Measurements from ENCODE around the gene PGM2. TPM values are rescaled to one million over a fixed set of nuclear protein-coding genes. Genes with fewer than 3 reads are reported as not detected.
"Not testable (repeated sequence)": the region's sequence is repeated elsewhere in the genome, so short reads cannot be mapped to it uniquely, and the experiment has no call there.

PGM2 gene
- total RNA-seq, 3 donors from 2014 or later (not counting 1 experiment from before 2014, with no cell fraction given): 18.7 to 31.9 (median 27.1) TPM

DNA sequence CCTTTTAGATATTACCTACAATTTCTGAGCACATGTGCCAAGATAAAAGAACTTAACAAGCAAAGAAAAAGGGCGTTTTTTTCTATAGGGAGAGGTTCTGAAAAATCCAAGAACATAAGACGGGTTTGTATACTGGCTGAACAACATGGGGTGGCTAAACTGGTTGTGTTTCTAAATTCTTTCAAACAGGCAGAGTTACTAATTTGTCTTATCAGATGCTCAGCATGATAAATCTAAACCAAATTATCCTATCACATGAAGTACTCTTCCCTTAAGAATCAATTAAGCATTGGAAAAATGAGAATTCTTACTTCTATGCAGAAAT is 45.4 kb upstream of the PGM2 start:
- TF ChIP-seq, protein P1, sequence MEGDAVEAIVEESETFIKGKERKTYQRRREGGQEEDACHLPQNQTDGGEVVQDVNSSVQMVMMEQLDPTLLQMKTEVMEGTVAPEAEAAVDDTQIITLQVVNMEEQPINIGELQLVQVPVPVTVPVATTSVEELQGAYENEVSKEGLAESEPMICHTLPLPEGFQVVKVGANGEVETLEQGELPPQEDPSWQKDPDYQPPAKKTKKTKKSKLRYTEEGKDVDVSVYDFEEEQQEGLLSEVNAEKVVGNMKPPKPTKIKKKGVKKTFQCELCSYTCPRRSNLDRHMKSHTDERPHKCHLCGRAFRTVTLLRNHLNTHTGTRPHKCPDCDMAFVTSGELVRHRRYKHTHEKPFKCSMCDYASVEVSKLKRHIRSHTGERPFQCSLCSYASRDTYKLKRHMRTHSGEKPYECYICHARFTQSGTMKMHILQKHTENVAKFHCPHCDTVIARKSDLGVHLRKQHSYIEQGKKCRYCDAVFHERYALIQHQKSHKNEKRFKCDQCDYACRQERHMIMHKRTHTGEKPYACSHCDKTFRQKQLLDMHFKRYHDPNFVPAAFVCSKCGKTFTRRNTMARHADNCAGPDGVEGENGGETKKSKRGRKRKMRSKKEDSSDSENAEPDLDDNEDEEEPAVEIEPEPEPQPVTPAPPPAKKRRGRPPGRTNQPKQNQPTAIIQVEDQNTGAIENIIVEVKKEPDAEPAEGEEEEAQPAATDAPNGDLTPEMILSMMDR (IDR thresholded peaks at IDR 0.05): no peak
- intact Hi-C loops (cut with micrococcal nuclease): loop anchor here (1.0 kb wide), 1 partner anchor 178 kb away; no protein-coding TSS in a partner anchor
- H3K9me3 Mint-ChIP-seq: no peaks in the 10 kb centered on the region

DNA sequence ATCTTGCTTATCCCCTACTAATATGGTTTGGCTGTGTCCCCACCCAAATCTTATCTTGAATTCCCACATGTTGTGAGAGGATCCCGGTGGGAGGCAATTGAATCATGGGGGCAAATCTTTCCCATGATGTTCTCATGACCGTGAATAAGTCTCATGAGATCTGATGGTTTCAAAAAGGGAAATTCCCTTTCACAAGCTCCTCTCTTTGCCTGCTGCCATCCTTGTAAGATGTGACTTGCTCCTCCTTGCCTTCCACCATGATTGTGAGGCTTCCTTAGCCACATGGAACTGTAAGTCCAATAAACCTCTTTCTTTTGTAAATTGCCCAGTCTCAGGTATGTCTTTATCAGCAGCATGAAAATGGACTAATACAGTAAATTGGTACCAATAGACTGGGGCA is 40.2 kb upstream of the PGM2 start:
- H3K27me3 ChIP-seq (ENCODE audit: control insufficient read depth, insufficient read depth, low read length); H3K27ac Mint-ChIP-seq; H3K9me3 Mint-ChIP-seq; ATAC-seq; H3K4me1 ChIP-seq (ENCODE audit: control insufficient read depth, insufficient read depth, low read length); H3K4me3 ChIP-seq (ENCODE audit: low read length); H3K27ac ChIP-seq (ENCODE audit: low read length); H3K4me3 Mint-ChIP-seq; DNase-seq; H3K9me3 ChIP-seq (ENCODE audit: control insufficient read depth, insufficient read depth, low read length); H3K36me3 ChIP-seq (ENCODE audit: control insufficient read depth, insufficient read depth, low read length); H3K4me1 Mint-ChIP-seq; H3K36me3 Mint-ChIP-seq; intact Hi-C loops (cut with micrococcal nuclease): not testable (repeated sequence)
- 100% methylated on average over 2 of the region's 2 CpGs for WGBS (ENCODE audit: insufficient coverage)
- H3K27me3 Mint-ChIP-seq (ENCODE audit: low read depth in 2 of 2): peaks cover 10 to 15% of the 10 kb centered on the region in 2 donors

More for the DNA sequence above, 45.4 kb upstream of the PGM2 start:
- peak overlapping the region; percentile 70 to 75 for H3K27ac Mint-ChIP-seq
- Histone ChIP-seq H3K4me3 (ENCODE audit: low read length) (no peak overlapping the region), H3K4me1 (ENCODE audit: control insufficient read depth, insufficient read depth, low read length) (peaks cover 3% of the 10 kb centered on the region), H3K27ac (ENCODE audit: low read length) (no peak overlapping the region), H3K36me3 (ENCODE audit: control insufficient read depth, insufficient read depth, low read length) (no peaks in the 10 kb centered on the region), H3K27me3 (ENCODE audit: control insufficient read depth, insufficient read depth, low read length) (no peaks in the 10 kb centered on the region), H3K9me3 (ENCODE audit: control insufficient read depth, insufficient read depth, low read length) (no peaks in the 10 kb centered on the region)
- WGBS (ENCODE audit: insufficient coverage): 59% methylated on average over 2 of the region's 2 CpGs
- no peaks in the 10 kb centered on the region for H3K27me3 Mint-ChIP-seq (ENCODE audit: low read depth in 2 of 2)
- no peak overlapping the region for H3K4me3 Mint-ChIP-seq
- ATAC-seq (no peak), DNase-seq (no peak)
- H3K36me3 Mint-ChIP-seq: no peaks in the 10 kb centered on the region
- H3K4me1 Mint-ChIP-seq: peaks cover 14% of the 10 kb centered on the region in 2 donors

DNA sequence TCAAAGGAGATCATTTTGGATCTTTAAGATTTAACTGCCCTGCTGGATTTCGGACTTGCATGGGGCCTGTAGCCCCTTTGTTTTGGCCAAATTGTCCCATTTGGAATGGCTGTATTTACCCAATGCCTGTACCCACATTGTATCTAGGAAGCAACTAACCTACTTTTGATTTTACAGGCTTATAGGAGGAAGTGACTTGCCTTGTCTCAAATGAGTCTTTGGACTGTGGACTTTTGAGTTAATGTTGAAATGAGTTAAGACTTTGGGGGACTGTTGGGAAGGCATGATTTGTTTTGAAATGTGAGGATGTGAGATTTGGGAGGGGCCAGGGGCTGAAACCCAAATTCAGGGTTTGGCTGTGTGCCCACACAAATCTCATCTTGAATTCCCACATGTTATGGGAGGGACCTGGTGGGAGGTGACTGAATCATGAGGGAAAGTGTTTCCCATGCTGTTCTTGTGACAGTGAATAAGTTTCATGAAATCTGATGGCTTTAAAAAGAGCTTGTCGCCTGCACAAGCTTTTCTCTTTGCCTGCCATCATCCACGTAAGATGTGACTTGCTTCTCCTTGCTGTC is 38.5 kb upstream of the PGM2 start:
- H3K4me1 ChIP-seq (ENCODE audit: control insufficient read depth, insufficient read depth, low read length); H3K27ac Mint-ChIP-seq; H3K36me3 ChIP-seq (ENCODE audit: control insufficient read depth, insufficient read depth, low read length); DNase-seq; ATAC-seq; H3K36me3 Mint-ChIP-seq; H3K4me3 Mint-ChIP-seq; H3K27me3 ChIP-seq (ENCODE audit: control insufficient read depth, insufficient read depth, low read length); H3K4me3 ChIP-seq (ENCODE audit: low read length); H3K4me1 Mint-ChIP-seq; intact Hi-C loops (cut with micrococcal nuclease); H3K27ac ChIP-seq (ENCODE audit: low read length); H3K9me3 Mint-ChIP-seq; H3K9me3 ChIP-seq (ENCODE audit: control insufficient read depth, insufficient read depth, low read length): not testable (repeated sequence)
- 89% methylated on average over 3 of the region's 3 CpGs for WGBS (ENCODE audit: insufficient coverage)
- peaks cover 10 to 15% of the 10 kb centered on the region in 2 donors for H3K27me3 Mint-ChIP-seq (ENCODE audit: low read depth in 2 of 2)

DNA sequence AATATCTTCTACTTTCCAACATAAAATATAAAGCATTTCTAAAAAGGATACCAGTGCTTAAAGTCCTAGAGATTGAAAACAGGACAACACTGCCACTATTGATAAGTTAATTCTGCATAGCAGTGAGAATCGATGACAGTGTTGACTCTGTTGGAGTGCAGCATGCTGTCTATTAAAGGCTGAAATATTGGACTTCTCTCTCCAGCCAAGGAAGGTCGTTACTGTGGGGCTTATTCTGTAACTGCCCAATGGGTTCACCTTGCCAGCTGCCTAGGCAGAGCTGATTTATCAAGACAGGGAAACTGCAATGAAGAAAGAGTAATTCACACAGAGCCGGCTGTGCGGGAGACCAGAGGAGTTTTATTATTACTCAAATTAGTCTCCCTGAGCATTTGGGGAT is 37.7 kb upstream of the PGM2 start:
- Mint-ChIP-seq H3K36me3 (no peaks in the 10 kb centered on the region), H3K27ac (no peak overlapping the region), H3K9me3 (no peaks in the 10 kb centered on the region), H3K27me3 (ENCODE audit: low read depth in 2 of 2) (peaks cover 10 to 15% of the 10 kb centered on the region in 2 donors), H3K4me1 (no peaks in the 10 kb centered on the region), H3K4me3 (no peak overlapping the region)
- H3K27ac ChIP-seq (ENCODE audit: low read length): no peak overlapping the region
- intact Hi-C loops (cut with micrococcal nuclease): no loop called here
- H3K9me3 ChIP-seq (ENCODE audit: control insufficient read depth, insufficient read depth, low read length): no peaks in the 10 kb centered on the region
- ATAC-seq: no peak
- H3K4me3 ChIP-seq (ENCODE audit: low read length): no peak overlapping the region
- DNase-seq: no peak
- no peaks in the 10 kb centered on the region for H3K36me3 ChIP-seq (ENCODE audit: control insufficient read depth, insufficient read depth, low read length)
- 91% methylated on average over 4 of the region's 4 CpGs for WGBS (ENCODE audit: insufficient coverage)
- H3K27me3 ChIP-seq (ENCODE audit: control insufficient read depth, insufficient read depth, low read length): no peaks in the 10 kb centered on the region
- H3K4me1 ChIP-seq (ENCODE audit: control insufficient read depth, insufficient read depth, low read length): no peaks in the 10 kb centered on the region
- TF ChIP-seq, protein P1 (IDR thresholded peaks at IDR 0.05): no peak

Data from natural killer cell (primary cell).